Endothelial cell of umbilical vein (primary cell): ENCODE data around the gene PROX1. TPM values are rescaled to one million over a fixed set of nuclear protein-coding genes. Genes with fewer than 3 reads are reported as not detected.

Experiments used
- BruUV-seq: library from RNA; stranded (reverse); fragments of 400-500 nt; replicated peaks from 2 replicates; lab custom pipeline; 2021; lab: Mats Ljungman, UMichigan
- CTCF ChIA-PET: fragments of 300-600, 350-600 bp; sonication (Branson Sonifier 250); formaldehyde crosslinking; loops from one replicate; lab custom pipeline; 2021; ENCODE audit warnings: antibody characterized with exemption, inconsistent platforms; lab: Charles Lee
- POLR2A ChIA-PET: fragments of 300-600, 350-600 bp; sonication (Branson Sonifier 250); formaldehyde crosslinking; loops from one replicate; lab custom pipeline; 2021; ENCODE audit warnings: antibody characterized with exemption, inconsistent platforms; lab: Charles Lee
- DNase-seq: peaks from one replicate; pipeline ENCODE4 v3.0.0-alpha.2; 2011; ENCODE audit warnings: low read depth, low spot score
- FAIRE-seq: peaks from 2 replicates; lab custom pipeline; 2011; peaks lifted over from hg19 to GRCh38; lab: Jason Lieb, UNC
- H2AFZ ChIP-seq: 2 replicates; pipeline ENCODE4 v1.6.0; 2012; ENCODE audit warnings: low read depth, low read length, control low read depth, inconsistent platforms
- H3K27ac ChIP-seq: 2 replicates; pipeline ENCODE4 v1.5.1; 2011; ENCODE audit warnings: low read depth, mild to moderate bottlenecking, control low read depth, low read length, moderate library complexity; ENCODE audit not compliant: insufficient read depth
- H3K27me3 ChIP-seq, 2 experiments: 2 replicates each; pipeline versions ENCODE4 v1.6.0 to v1.6.1; 2011; ENCODE audit warnings: low read length in 2 of 2, mixed read lengths in 1 of 2; ENCODE audit not compliant: control insufficient read depth in 2 of 2, insufficient read depth in 2 of 2
- H3K36me3 ChIP-seq, 2 experiments: 2 replicates in 1 of 2; 3 replicates in 1 of 2; pipeline ENCODE4 v1.5.1; 2011; ENCODE audit warnings: low read length in 2 of 2, mild to moderate bottlenecking in 1 of 2, moderate library complexity in 1 of 2; ENCODE audit not compliant: control insufficient read depth in 2 of 2, insufficient read depth in 2 of 2; ENCODE audit errors: extremely low read depth in 1 of 2
- H3K4me1 ChIP-seq: 3 replicates; pipeline ENCODE4 v1.5.1; 2011; ENCODE audit warnings: mild to moderate bottlenecking, low read length; ENCODE audit not compliant: control insufficient read depth, insufficient read depth; ENCODE audit errors: extremely low read depth
- H3K4me2 ChIP-seq: 2 replicates; pipeline ENCODE4 v1.6.1; 2011; ENCODE audit warnings: low read length, control low read depth, mixed read lengths; ENCODE audit not compliant: insufficient read depth
- H3K4me3 ChIP-seq, 3 experiments: fragments of 200-600 bp in 1 of 3; sonication (generic), shearing (Covaris generic) in 1 of 3; replicated peaks in 1 of 3; 2 replicates each; pipeline ENCODE4 v1.5.1; 2011 to 2016; ENCODE audit warnings: control low read depth in 3 of 3, low read length in 3 of 3, mild to moderate bottlenecking in 2 of 3, inconsistent platforms in 1 of 3, low read depth in 1 of 3, moderate library complexity in 1 of 3; ENCODE audit not compliant: insufficient read depth in 1 of 3
- H3K79me2 ChIP-seq: 2 replicates; pipeline ENCODE4 v1.6.0; 2012; ENCODE audit warnings: low read length, inconsistent platforms; ENCODE audit not compliant: control insufficient read depth, insufficient read depth
- H3K9ac ChIP-seq: replicated peaks from 2 replicates; pipeline ENCODE3; 2011; ENCODE audit warnings: low read length, control low read depth; ENCODE audit not compliant: insufficient read depth; ENCODE audit errors: extremely low read depth
- H3K9me1 ChIP-seq: replicated peaks from 3 replicates; pipeline ENCODE4 v1.6.0; 2011; ENCODE audit warnings: mild to moderate bottlenecking, low read length; ENCODE audit not compliant: control insufficient read depth, insufficient read depth; ENCODE audit errors: extremely low read depth
- H3K9me3 ChIP-seq: replicated peaks from 2 replicates; pipeline ENCODE4 v1.5.1; 2012; ENCODE audit warnings: low read length, inconsistent platforms; ENCODE audit not compliant: control insufficient read depth, insufficient read depth
- H4K20me1 ChIP-seq: replicated peaks from 2 replicates; pipeline ENCODE3; 2011; ENCODE audit warnings: mild to moderate bottlenecking, low read length; ENCODE audit not compliant: control insufficient read depth, insufficient read depth; ENCODE audit errors: extremely low read depth
- CTCF ChIP-seq, 2 donors: IDR thresholded peaks; 1 replicate in 1 of 2; 2 replicates in 1 of 2; pipeline ENCODE4 v1.5.1; 2011; ENCODE audit warnings: low read length in 2 of 2, mild to moderate bottlenecking in 2 of 2, moderate library complexity in 2 of 2, control low read depth in 1 of 2, inconsistent platforms in 1 of 2, low read depth in 1 of 2; ENCODE audit not compliant: insufficient read depth in 1 of 2; ENCODE audit errors: extremely low read depth in 1 of 2
- EZH2 ChIP-seq: IDR thresholded peaks from 2 replicates; pipeline ENCODE4 v1.6.1; 2012; ENCODE audit warnings: borderline replicate concordance, low read depth, mild to moderate bottlenecking, moderate library complexity, low read length, inconsistent platforms; ENCODE audit not compliant: severe bottlenecking
- FOS ChIP-seq: IDR thresholded peaks from 2 replicates; pipeline ENCODE4 v1.6.1; 2011; ENCODE audit warnings: mild to moderate bottlenecking, low read length, moderate library complexity, borderline replicate concordance; ENCODE audit not compliant: insufficient read depth
- GATA2 ChIP-seq: IDR thresholded peaks from 2 replicates; pipeline ENCODE4 v1.7.0; 2011; ENCODE audit warnings: low read depth, mild to moderate bottlenecking, moderate library complexity, mixed read lengths, low read length; ENCODE audit not compliant: insufficient read length, insufficient read depth
- JUN ChIP-seq: IDR thresholded peaks from 2 replicates; pipeline ENCODE4 v1.6.1; 2011; ENCODE audit warnings: borderline replicate concordance, low read depth; ENCODE audit not compliant: insufficient read length, insufficient read depth
- MAX ChIP-seq: IDR thresholded peaks from 2 replicates; pipeline ENCODE4 v1.6.1; 2011; ENCODE audit not compliant: insufficient read depth, insufficient read length
- MYC ChIP-seq: IDR thresholded peaks from one replicate; pipeline ENCODE4 v1.6.1; 2011; ENCODE audit warnings: mild to moderate bottlenecking, low read depth, low read length
- POLR2A ChIP-seq: IDR thresholded peaks from 2 replicates; pipeline ENCODE4 v1.6.1; 2012; ENCODE audit warnings: low read depth, mild to moderate bottlenecking, control low read depth, low read length
- POLR2AphosphoS5 ChIP-seq: IDR thresholded peaks from 2 replicates; pipeline ENCODE4 v1.6.1; 2012; ENCODE audit warnings: low read depth, mild to moderate bottlenecking, control low read depth, low read length, moderate library complexity; ENCODE audit not compliant: insufficient read depth
- dilution Hi-C: fragments of 300-500 bp; cut with MboI; formaldehyde crosslinking; loops from one replicate; pipeline ENCODE4 v1.15.0; 2019; ENCODE audit warnings: low sequenced_read_pairs; ENCODE audit not compliant: extremely low pct_ligation_motif_present
- intact Hi-C: fragments of 100-400 bp; cut with micrococcal nuclease; formaldehyde crosslinking; loops from one replicate; pipeline ENCODE4 v1.10.0; 2022
- polyA plus RNA-seq, 4 experiments: library from polyadenylated mRNA; depleted of rRNA in 3 of 4; stranded (reverse) in 3 of 4; unstranded in 1 of 4; fragments of >200 nt; gene quantifications; 2 replicates each; pipeline versions ENCODE4 v1.2.1 to v1.2.3, GENCODE V29; 2011 to 2012; ENCODE audit warnings: missing spikeins in 1 of 4
- total RNA-seq: library from RNA; stranded (reverse); gene quantifications from 2 replicates; pipeline ENCODE4 v1.2.3, GENCODE V29; 2021

Gene PROX1
- total and polyA plus RNA-seq, 2 donors (not counting 3 experiments of a cell fraction or from before 2014, with no cell fraction given): 2.2 to 4.0 TPM

- ChIA-PET CTCF (interaction anchor here (1.2 kb wide), 1 partner anchor 13 kb away, joined by 3 read pairs; no protein-coding TSS in a partner anchor), POLR2A (no interaction called here)
- dilution Hi-C loops: no loop called here
- TF ChIP-seq MAX: no peak
- TF ChIP-seq POLR2AphosphoS5: no peak
- no peak for TF ChIP-seq GATA2
- no peak for TF ChIP-seq POLR2A
- no peak for TF ChIP-seq FOS
- no peak for TF ChIP-seq JUN
- no peak for TF ChIP-seq CTCF (IDR thresholded peaks at IDR 0.05; ENCODE audit: extremely low read depth in 1 of 2, insufficient read depth in 1 of 2, low read depth in 1 of 2, low read length in 2 of 2)
- TF ChIP-seq EZH2: no peak
- no peak for TF ChIP-seq MYC
- Histone ChIP-seq H3K27ac (no peak overlapping the region), H3K4me3 (no peak overlapping the region), H3K36me3 (no peaks in the 10 kb centered on the region), H3K9me1 (no peaks in the 10 kb centered on the region), H2AFZ (no peak overlapping the region), H3K4me2 (no peak overlapping the region), H3K9ac (no peak overlapping the region), H4K20me1 (no peaks in the 10 kb centered on the region), H3K79me2 (no peaks in the 10 kb centered on the region), H3K27me3 (no peaks in the 10 kb centered on the region), H3K9me3 (no peaks in the 10 kb centered on the region), H3K4me1 (no peaks in the 10 kb centered on the region)
- DNase-seq (no peak), FAIRE-seq (no peak)
- no TSS peak for BruUV-seq
- intact Hi-C loops: no loop called here
Observed at GRCh38 chr1:213958346-213958745, 29.4 kb upstream of the PROX1 start.
